Left ventricle myocardium inferior (tissue), 1 donor: ENCODE measurements around the gene PIK3R3. TPM values are rescaled to one million over a fixed set of nuclear protein-coding genes. Genes with fewer than 3 reads are reported as not detected.

ENCODE experiments used
- DNase-seq: peaks from one replicate; pipeline ENCODE4 v3.0.0-alpha.2; 2020
- H3K27ac ChIP-seq: fragments of 200-600 bp; replicated peaks from 2 replicates; pipeline ENCODE4 v1.8.0; 2021
- H3K27me3 ChIP-seq: fragments of 200-600 bp; 2 replicates; pipeline ENCODE4 v1.8.0; 2021; ENCODE audit warnings: low read depth
- H3K36me3 ChIP-seq: fragments of 200-600 bp; 2 replicates; pipeline ENCODE4 v1.8.0; 2021
- H3K4me1 ChIP-seq: fragments of 200-600 bp; 2 replicates; pipeline ENCODE4 v1.8.0; 2021
- H3K4me3 ChIP-seq: fragments of 200-600 bp; 2 replicates; pipeline ENCODE4 v1.8.0; 2021; ENCODE audit warnings: mild to moderate bottlenecking, moderate library complexity
- H3K9me3 ChIP-seq: fragments of 200-600 bp; replicated peaks from 2 replicates; pipeline ENCODE4 v1.8.0; 2021
- CTCF ChIP-seq: fragments of 200-600 bp; IDR thresholded peaks from 2 replicates; pipeline ENCODE4 v1.8.0; 2021; ENCODE audit warnings: antibody characterized with exemption, mild to moderate bottlenecking, borderline replicate concordance
- intact Hi-C: fragments of 100-400 bp; cut with micrococcal nuclease; formaldehyde crosslinking; loops from one replicate; pipeline ENCODE4 v1.11.0; 2022
- total RNA-seq: library from RNA; stranded (reverse); fragmentation: NEBNext Ultra II Directional; extraction: Animal tissue kit (Norgen Biotek cat#: 25700); gene quantifications from one replicate; pipeline ENCODE4 v1.2.1, GENCODE V29; 2021
- donor health status: DM: no; HTN: yes; CAD: no; lungs with severe emphysema.

PIK3R3 gene
- total RNA-seq, 1 donor from 2014 or later: 32.7 TPM

- TF ChIP-seq CTCF: no peak
- no peaks in the 10 kb centered on the region for H3K36me3 ChIP-seq
- H3K27ac ChIP-seq: no peak overlapping the region
- H3K9me3 ChIP-seq: no peaks in the 10 kb centered on the region
- intact Hi-C loops: no loop called here
- H3K4me1 ChIP-seq: no peaks in the 10 kb centered on the region
- H3K4me3 ChIP-seq: no peak overlapping the region
- H3K27me3 ChIP-seq: no peaks in the 10 kb centered on the region
- DNase-seq: no peak
Measured at GRCh38 chr1:46160212-46160611, 27.8 kb upstream of the PIK3R3 start.

GRCh38 chr1:46159516-46159915 is 27.1 kb upstream of the PIK3R3 start:
- Histone ChIP-seq H3K4me3 (no peak overlapping the region), H3K36me3 (no peaks in the 10 kb centered on the region), H3K27ac (no peak overlapping the region), H3K9me3 (no peaks in the 10 kb centered on the region), H3K4me1 (no peaks in the 10 kb centered on the region), H3K27me3 (no peaks in the 10 kb centered on the region)
- TF ChIP-seq CTCF: no peak
- intact Hi-C loops: no loop called here
- no peak for DNase-seq

- no peaks in the 10 kb centered on the region for H3K9me3 ChIP-seq
- H3K27me3 ChIP-seq: no peaks in the 10 kb centered on the region
- no peak for TF ChIP-seq CTCF
- no peak overlapping the region for H3K4me3 ChIP-seq
- intact Hi-C loops: no loop called here
- no peak for DNase-seq
- no peaks in the 10 kb centered on the region for H3K4me1 ChIP-seq
- H3K27ac ChIP-seq: no peak overlapping the region
- no peaks in the 10 kb centered on the region for H3K36me3 ChIP-seq
Measured at GRCh38 chr1:46158312-46159281, 26.2 kb upstream of the PIK3R3 start.

- Histone ChIP-seq H3K4me1 (no peaks in the 10 kb centered on the region), H3K36me3 (no peaks in the 10 kb centered on the region), H3K4me3 (no peak overlapping the region), H3K27ac (no peak overlapping the region), H3K9me3 (no peaks in the 10 kb centered on the region), H3K27me3 (no peaks in the 10 kb centered on the region)
- intact Hi-C loops: no loop called here
- no peak for DNase-seq
- TF ChIP-seq CTCF: no peak
Measured at GRCh38 chr1:46157916-46158311, 25.5 kb upstream of the PIK3R3 start.

GRCh38 chr1:46153732-46154131 is 21.3 kb upstream of the PIK3R3 start:
- H3K27me3 ChIP-seq: no peaks in the 10 kb centered on the region
- DNase-seq: no peak
- intact Hi-C loops: no loop called here
- no peak overlapping the region for H3K27ac ChIP-seq
- H3K4me3 ChIP-seq: no peak overlapping the region
- no peaks in the 10 kb centered on the region for H3K36me3 ChIP-seq
- no peaks in the 10 kb centered on the region for H3K4me1 ChIP-seq
- TF ChIP-seq CTCF: no peak
- no peaks in the 10 kb centered on the region for H3K9me3 ChIP-seq
